GM18508 (cell line): ENCODE data around the gene OSBPL10.
"Not testable (repeated sequence)": the region's sequence is repeated elsewhere in the genome, so short reads cannot be mapped to it uniquely, and the experiment has no call there.

Source experiments
- ATAC-seq: cut with Tn5 transposase; IDR thresholded peaks from one replicate; pipeline ENCODE4 v1.9.1; 2021; ENCODE audit warnings: moderate number of reproducible peaks; ENCODE audit not compliant: insufficient read depth, unreplicated experiment

Gene OSBPL10

DNA sequence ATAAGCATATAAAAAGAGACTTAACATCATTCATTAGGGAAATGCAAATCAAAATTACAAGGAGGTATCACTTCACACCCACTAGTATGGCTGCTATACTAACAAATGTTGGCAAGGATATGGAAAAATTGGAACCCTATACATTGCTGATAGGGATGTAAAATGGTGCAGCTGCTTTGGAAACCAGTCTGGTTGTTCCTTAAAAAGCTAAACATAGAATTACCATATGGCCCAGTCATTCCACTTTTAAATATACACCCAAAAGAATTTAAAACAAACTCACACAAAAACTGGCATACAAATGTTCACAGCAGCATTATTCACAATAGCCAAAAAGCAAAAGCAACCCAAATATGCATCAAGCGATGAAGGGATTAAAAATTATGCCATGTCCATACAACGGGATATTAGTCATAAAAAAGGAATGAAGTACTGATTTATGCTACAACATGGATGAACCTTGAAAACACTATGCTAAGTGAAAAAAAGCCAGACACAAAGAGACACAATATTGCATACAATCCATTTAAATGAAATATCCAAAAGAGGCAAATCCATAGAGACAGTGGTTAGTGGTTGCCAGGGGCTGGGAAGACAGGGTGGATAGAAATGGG, 118.3 kb downstream of the OSBPL10 start:
- ATAC-seq: no peak

GRCh38 chr3:31861826-31862225, 119.2 kb downstream of the OSBPL10 start:
- ATAC-seq: no peak

DNA sequence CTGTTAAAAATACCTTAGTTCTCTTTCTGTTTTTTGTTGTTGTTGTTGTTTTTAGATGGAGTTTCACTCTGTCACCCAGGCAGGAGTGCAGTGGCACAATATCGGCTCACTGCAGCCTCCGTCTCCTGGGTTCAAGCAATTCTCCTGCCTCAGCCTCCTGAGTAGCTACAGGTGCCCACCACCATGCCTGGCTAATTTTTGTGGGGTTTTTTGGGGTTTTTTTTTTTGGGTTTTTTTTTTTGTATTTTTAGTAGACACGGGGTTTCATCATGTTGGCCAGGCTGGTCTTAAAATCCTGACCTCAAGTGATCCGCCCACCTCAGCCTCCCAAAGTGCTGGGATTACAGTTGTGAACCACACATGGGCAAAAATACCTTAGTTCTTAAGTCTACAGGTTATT, 120.4 kb downstream of the OSBPL10 start:
- ATAC-seq: not testable (repeated sequence)

DNA sequence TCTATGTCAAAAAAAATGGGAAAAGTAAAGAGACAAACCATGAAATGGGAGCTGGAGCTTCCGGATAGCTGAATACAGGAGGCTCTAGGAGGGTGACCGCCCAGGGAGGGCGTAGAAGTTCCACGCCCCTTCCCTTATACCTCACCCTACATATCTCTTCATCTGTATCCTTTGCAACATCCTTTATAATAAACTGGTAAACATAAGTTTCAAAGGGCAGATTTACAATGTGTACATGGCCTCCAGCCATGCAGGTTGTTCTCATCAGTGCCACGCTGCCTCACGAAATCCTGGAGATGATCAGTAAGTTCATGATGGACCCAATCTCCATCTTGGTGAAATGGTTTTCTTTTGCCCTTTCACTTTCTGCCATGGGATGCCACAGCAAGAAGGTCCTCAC, 121.8 kb downstream of the OSBPL10 start:
- no peak for ATAC-seq

- no peak for ATAC-seq
Observed at GRCh38 chr3:31858439-31858838, 122.6 kb downstream of the OSBPL10 start.

- ATAC-seq: no peak
Observed at GRCh38 chr3:31853580-31853979, 127.5 kb downstream of the OSBPL10 start.

GRCh38 chr3:31851278-31851677, 129.8 kb downstream of the OSBPL10 start:
- ATAC-seq: no peak

DNA sequence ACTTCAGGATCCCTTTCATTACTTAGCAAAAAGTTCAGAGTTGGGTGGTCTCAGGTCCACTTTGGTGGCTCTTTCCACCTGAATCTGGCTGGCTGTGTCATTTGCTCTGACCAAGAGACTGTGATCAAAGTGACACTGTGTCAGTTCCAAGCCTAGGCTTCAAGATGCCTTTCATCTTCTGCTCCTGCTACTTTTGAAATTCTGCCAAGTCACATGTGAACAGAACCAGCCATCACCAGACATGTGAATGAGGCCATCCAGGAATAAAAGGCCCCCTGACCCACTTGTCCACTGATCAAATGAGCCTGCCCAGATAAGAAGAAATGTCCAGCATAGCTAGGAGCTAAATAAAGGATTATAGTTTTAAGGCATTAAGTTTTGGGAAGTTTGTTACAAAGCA, 132.2 kb downstream of the OSBPL10 start:
- no peak for ATAC-seq

GRCh38 chr3:31848163-31848818, 132.8 kb downstream of the OSBPL10 start:
- ATAC-seq: no peak

DNA sequence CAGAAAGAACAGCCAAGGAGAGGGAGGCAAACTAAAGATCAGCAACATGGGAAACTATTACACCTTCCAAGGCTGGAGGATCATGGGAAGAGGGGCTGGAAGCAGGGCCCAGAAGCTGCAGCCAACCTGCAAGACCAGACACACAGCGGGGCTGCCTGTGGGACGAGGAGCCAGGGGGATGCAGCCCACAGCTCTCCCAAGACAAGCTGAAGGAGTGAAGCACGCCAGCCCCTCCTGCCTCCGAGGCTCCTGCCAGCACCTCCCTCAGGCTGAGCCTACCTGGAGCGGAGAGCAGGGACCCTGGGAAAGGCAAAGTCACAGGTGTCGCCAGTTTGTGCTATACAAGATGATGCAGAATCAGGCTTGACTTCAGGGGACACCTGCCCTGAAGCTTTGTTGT, 133.3 kb downstream of the OSBPL10 start:
- ATAC-seq: no peak

GRCh38 chr3:31841515-31841914, 139.5 kb downstream of the OSBPL10 start:
- no peak for ATAC-seq

DNA sequence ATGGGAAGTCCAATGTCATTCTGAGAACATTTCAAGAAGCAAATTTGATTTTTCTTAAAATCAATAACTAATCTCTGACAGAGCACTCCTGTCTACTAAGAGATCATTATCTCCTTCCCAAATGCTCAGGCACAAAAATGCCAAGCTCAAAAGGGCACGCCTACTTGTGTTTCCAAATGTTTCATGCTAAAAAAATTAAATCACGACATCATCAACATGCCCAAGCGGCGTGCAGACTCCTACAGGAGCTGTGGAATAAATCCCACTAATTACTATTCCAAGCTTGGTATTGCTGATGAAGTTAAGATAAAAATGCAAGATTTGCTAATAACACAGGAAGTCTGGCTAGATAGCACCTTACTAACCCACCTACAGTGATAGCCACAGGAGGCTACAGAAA, 140.8 kb downstream of the OSBPL10 start:
- no peak for ATAC-seq

- no peak for ATAC-seq
Observed at GRCh38 chr3:31839144-31839917, 141.7 kb downstream of the OSBPL10 start.

- no peak for ATAC-seq
Observed at GRCh38 chr3:31836131-31837075, 144.7 kb downstream of the OSBPL10 start.

GRCh38 chr3:31833391-31834190, 147.5 kb downstream of the OSBPL10 start:
- ATAC-seq: no peak

- ATAC-seq: no peak
Observed at GRCh38 chr3:31832551-31832950, 148.5 kb downstream of the OSBPL10 start.

DNA sequence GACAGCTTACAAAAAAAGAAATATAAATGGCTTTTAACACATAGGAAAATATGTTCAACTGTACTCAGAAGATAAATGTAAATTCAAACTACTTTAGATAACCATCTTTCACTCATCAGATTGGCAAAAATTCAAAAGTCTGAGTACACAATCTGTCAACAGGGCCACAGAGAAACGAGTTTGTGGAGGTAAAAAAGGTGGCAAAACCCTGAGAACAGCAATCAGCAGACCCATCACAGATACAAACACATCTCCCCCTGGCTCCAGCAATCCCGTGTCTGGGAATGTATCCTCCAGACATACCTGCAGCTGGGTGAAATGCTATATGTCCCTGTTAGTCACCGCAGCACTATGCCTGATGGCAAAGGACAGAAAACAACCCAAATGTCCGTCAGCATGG, 149.5 kb downstream of the OSBPL10 start:
- no peak for ATAC-seq

DNA sequence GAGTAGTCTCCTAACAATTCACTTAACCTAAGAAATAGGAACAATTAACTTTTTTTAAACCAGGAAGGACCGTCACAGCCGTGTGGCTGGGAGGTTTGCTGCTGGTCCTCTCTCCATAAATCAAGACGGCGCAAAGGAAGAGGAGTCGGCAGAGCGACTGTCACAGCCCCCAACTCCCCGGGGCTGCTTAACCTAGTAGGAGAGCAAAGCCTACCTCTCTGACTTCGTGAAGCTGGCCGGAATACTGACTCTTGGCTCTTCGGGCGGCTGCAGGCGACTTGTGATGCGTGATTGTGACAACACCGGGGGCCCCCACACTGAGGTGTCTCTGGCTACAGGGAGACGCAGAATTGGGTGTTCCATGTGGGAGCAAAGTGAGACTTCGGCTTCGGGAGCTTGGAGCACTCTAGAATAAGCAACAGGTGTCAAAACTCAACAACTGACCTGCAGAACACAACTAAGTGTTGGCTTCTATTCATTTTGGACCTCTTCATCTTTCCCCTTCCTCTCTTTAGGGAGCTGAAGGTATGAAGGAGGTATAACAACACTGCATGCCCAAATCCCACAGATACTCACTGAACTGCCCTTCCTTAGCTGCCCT, 151.1 kb downstream of the OSBPL10 start:
- no peak for ATAC-seq

DNA sequence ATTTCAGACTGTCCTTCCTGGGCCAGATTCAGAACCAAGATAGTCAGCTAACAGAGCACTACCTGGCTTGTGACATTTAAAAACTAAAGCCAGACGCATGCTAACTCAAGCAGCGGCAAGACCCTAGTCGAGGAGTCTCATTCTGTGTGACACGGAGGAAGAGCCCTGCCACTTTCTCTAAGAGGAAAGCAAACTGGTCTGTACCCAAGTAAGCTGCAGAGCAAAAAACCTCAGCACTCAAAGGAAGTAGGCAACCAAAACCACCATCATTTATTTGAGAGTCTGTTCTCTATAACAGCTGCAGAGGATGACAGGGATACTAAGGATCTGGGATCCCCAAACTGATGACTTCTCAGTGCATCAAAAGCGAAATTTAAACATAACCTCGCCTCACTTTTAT, 152.1 kb downstream of the OSBPL10 start:
- ATAC-seq: no peak
